GM18526 (cell line): ENCODE results near the gene DTYMK.

Source experiments
- POLR2A ChIP-seq: IDR thresholded peaks from 3 replicates; pipeline ENCODE4 v1.6.1; 2011; ENCODE audit not compliant: insufficient read length; ENCODE audit errors: extremely low read depth

The DTYMK gene

GRCh38 chr2:241627675-241628074, 58.9 kb downstream of the DTYMK start:
- no peak for TF ChIP-seq POLR2A
